PC-3 (cell line): ENCODE measurements around the gene CMTM1.

Experiments used
- EZH2 ChIP-seq: fragments of 300-600 bp; sonication (generic); IDR thresholded peaks from one replicate; pipeline ENCODE4 v1.6.1; 2017; ENCODE audit warnings: antibody characterized with exemption, mild to moderate bottlenecking, low read length; ENCODE audit not compliant: unreplicated experiment
- EZH2phosphoT487 ChIP-seq: fragments of 300-600 bp; sonication (generic); IDR thresholded peaks from 2 replicates; pipeline ENCODE4 v1.6.1; 2018; ENCODE audit warnings: mild to moderate bottlenecking, antibody characterized with exemption, low read length, borderline replicate concordance
- TF ChIP-seq, protein P1 (sequence below): fragments of 300-600 bp; sonication (generic); conservative IDR thresholded peaks from 2 replicates; pipeline ENCODE4 v1.5.1; 2017; ENCODE audit warnings: antibody characterized with exemption, low read depth, mild to moderate bottlenecking, low read length

DNA sequence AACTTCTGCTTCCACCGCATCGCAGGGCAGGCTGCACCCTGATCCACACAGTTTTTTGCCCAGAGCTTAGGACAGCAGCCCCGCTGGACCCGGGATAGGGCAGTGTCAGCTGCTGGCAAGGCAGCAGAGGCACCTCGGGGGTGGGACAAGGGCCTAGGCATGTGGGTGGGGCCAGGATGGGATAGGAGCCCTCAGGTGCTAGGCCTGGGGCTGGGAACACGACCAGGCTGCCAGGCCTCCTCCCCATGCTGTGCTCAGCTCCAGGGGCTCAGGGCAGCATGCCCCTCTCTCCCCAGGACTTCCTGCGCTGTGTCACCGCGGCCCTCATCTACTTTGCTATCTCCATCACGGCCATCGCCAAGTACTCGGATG lies 42.9 kb downstream of the CMTM1 start:
- TF ChIP-seq, protein P1, sequence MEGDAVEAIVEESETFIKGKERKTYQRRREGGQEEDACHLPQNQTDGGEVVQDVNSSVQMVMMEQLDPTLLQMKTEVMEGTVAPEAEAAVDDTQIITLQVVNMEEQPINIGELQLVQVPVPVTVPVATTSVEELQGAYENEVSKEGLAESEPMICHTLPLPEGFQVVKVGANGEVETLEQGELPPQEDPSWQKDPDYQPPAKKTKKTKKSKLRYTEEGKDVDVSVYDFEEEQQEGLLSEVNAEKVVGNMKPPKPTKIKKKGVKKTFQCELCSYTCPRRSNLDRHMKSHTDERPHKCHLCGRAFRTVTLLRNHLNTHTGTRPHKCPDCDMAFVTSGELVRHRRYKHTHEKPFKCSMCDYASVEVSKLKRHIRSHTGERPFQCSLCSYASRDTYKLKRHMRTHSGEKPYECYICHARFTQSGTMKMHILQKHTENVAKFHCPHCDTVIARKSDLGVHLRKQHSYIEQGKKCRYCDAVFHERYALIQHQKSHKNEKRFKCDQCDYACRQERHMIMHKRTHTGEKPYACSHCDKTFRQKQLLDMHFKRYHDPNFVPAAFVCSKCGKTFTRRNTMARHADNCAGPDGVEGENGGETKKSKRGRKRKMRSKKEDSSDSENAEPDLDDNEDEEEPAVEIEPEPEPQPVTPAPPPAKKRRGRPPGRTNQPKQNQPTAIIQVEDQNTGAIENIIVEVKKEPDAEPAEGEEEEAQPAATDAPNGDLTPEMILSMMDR = no peak
- TF ChIP-seq EZH2phosphoT487 (no peak), EZH2 (no peak)
